T1000 (cell line): ENCODE data around the gene HSD17B2.

Source experiments
- DNase-seq: peaks from one replicate; lab custom pipeline; 2025; ENCODE audit warnings: mixed read lengths; lab: John Stamatoyannopoulos, UW

Gene HSD17B2

GRCh38 chr16:82019535-82019934 lies 15.5 kb upstream of the HSD17B2 start:
- DNase-seq = no peak

GRCh38 chr16:82020051-82020450 lies 15.0 kb upstream of the HSD17B2 start:
- DNase-seq = no peak

GRCh38 chr16:82023206-82023605 lies 11.8 kb upstream of the HSD17B2 start:
- no peak for DNase-seq

GRCh38 chr16:82024316-82024715 lies 10.7 kb upstream of the HSD17B2 start:
- no peak for DNase-seq

GRCh38 chr16:82024883-82025282 lies 10.2 kb upstream of the HSD17B2 start:
- DNase-seq = no peak

GRCh38 chr16:82027629-82028064 lies 7.4 kb upstream of the HSD17B2 start:
- no peak for DNase-seq

GRCh38 chr16:82031116-82032084 lies 3.7 kb upstream of the HSD17B2 start:
- no peak for DNase-seq

- no peak for DNase-seq
Measured at GRCh38 chr16:82033006-82033405, 2.0 kb upstream of the HSD17B2 start.

GRCh38 chr16:82033683-82034300 lies 1.3 kb upstream of the HSD17B2 start:
- DNase-seq = no peak

GRCh38 chr16:82037251-82037650 lies 2.2 kb downstream of the HSD17B2 start:
- no peak for DNase-seq

GRCh38 chr16:82037666-82038065 lies 2.6 kb downstream of the HSD17B2 start:
- no peak for DNase-seq

GRCh38 chr16:82040296-82040695 lies 5.2 kb downstream of the HSD17B2 start:
- DNase-seq = no peak

- no peak for DNase-seq
Measured at GRCh38 chr16:82041542-82041941, 6.5 kb downstream of the HSD17B2 start.

GRCh38 chr16:82042144-82042543 lies 7.1 kb downstream of the HSD17B2 start:
- DNase-seq = no peak

GRCh38 chr16:82042846-82043245 lies 7.8 kb downstream of the HSD17B2 start:
- no peak for DNase-seq

- DNase-seq = no peak
Measured at GRCh38 chr16:82043680-82044584, 8.9 kb downstream of the HSD17B2 start.

GRCh38 chr16:82044585-82044911 lies 9.5 kb downstream of the HSD17B2 start:
- no peak for DNase-seq

GRCh38 chr16:82045465-82045864 lies 10.4 kb downstream of the HSD17B2 start:
- DNase-seq = no peak

GRCh38 chr16:82046541-82046940 lies 11.5 kb downstream of the HSD17B2 start:
- no peak for DNase-seq

GRCh38 chr16:82046941-82047340 lies 11.9 kb downstream of the HSD17B2 start:
- DNase-seq = no peak

GRCh38 chr16:82047374-82047773 lies 12.3 kb downstream of the HSD17B2 start:
- DNase-seq = no peak

- DNase-seq = no peak
Measured at GRCh38 chr16:82047787-82048186, 12.7 kb downstream of the HSD17B2 start.
